Endodermal cell (in vitro differentiated cells): ENCODE data around the gene ESM1. TPM values are rescaled to one million over a fixed set of nuclear protein-coding genes. Genes with fewer than 3 reads are reported as not detected.

Source experiments
- DNase-seq: peaks from one replicate; pipeline ENCODE4 v3.0.0-alpha.2; 2017
- H3K27ac ChIP-seq: 2 replicates; pipeline ENCODE4 v1.5.1; 2013; ENCODE audit warnings: mild to moderate bottlenecking, low read depth, low read length, moderate library complexity
- H3K27me3 ChIP-seq: 2 replicates; pipeline ENCODE4 v1.6.1; 2013; ENCODE audit warnings: mild to moderate bottlenecking, low read length, moderate library complexity; ENCODE audit not compliant: insufficient read depth, control insufficient read depth, poor library complexity, severe bottlenecking
- H3K36me3 ChIP-seq: 2 replicates; pipeline ENCODE4 v1.7.0; 2013; ENCODE audit warnings: mild to moderate bottlenecking, low read length, moderate library complexity; ENCODE audit not compliant: control insufficient read depth, insufficient read depth
- H3K4me1 ChIP-seq: one replicate; pipeline ENCODE4 v1.7.0; 2013; ENCODE audit warnings: low read length; ENCODE audit not compliant: control insufficient read depth, insufficient read depth
- H3K4me3 ChIP-seq: 2 replicates; pipeline ENCODE4 v1.5.1; 2013; ENCODE audit warnings: mild to moderate bottlenecking, low read length, moderate library complexity
- H3K9ac ChIP-seq: 2 replicates; pipeline ENCODE4 v1.6.1; 2013; ENCODE audit warnings: mild to moderate bottlenecking, low read length, moderate library complexity; ENCODE audit not compliant: poor library complexity, severe bottlenecking; ENCODE audit errors: extremely low read depth
- H3K9me3 ChIP-seq: 2 replicates; pipeline ENCODE4 v1.6.1; 2013; ENCODE audit warnings: mild to moderate bottlenecking, low read length, moderate library complexity; ENCODE audit not compliant: control insufficient read depth
- H3K27ac Mint-ChIP-seq: 2 replicates; pipeline ENCODE4 v1.8.0; 2020; ENCODE audit warnings: mixed read lengths
- H3K27me3 Mint-ChIP-seq: 2 replicates; pipeline ENCODE4 v1.8.0; 2021; ENCODE audit warnings: mild to moderate bottlenecking, mixed read lengths; ENCODE audit not compliant: insufficient read depth
- H3K36me3 Mint-ChIP-seq: 2 replicates; pipeline ENCODE4 v1.8.0; 2020; ENCODE audit warnings: low read depth, mixed read lengths
- H3K4me1 Mint-ChIP-seq: 2 replicates; pipeline ENCODE4 v1.8.0; 2020; ENCODE audit warnings: mixed read lengths
- H3K4me3 Mint-ChIP-seq: 2 replicates; pipeline ENCODE4 v1.8.0; 2020; ENCODE audit warnings: mild to moderate bottlenecking, moderate library complexity, mixed read lengths
- H3K9me3 Mint-ChIP-seq: 2 replicates; pipeline ENCODE4 v1.8.0; 2020; ENCODE audit warnings: mild to moderate bottlenecking, mixed read lengths
- CTCF ChIP-seq: fragments of 200-600 bp; sonication (generic); conservative IDR thresholded peaks from 2 replicates; pipeline ENCODE4 v1.5.0; 2021; ENCODE audit warnings: antibody characterized with exemption, mild to moderate bottlenecking
- WGBS, 2 experiments: methylation state at CpG; one replicate each; pipeline versions ENCODE4 v1.1.5 to v1.1.7; 2013; ENCODE audit warnings: missing lambda C conversion rate in 2 of 2, mixed read lengths in 1 of 2; ENCODE audit not compliant: insufficient coverage in 1 of 2, insufficient read length in 1 of 2; 5-methylcytosine and 5-hydroxymethylcytosine counted together
- long read RNA-seq, 4 experiments: library from polyadenylated mRNA in 2 of 4; library from RNA in 1 of 4; library from capped mRNA in 1 of 4; stranded (forward) in 3 of 4; unstranded in 1 of 4; transcript quantifications; one replicate each; pipeline ENCODE4 v2.0.0, GENCODE V29; 2020 to 2021; ENCODE audit warnings: inconsistent platforms in 1 of 4
- polyA plus RNA-seq, 2 experiments: library from polyadenylated mRNA; stranded (reverse); fragments of 50-300 nt; gene quantifications; one replicate each; pipeline ENCODE4 v1.2.3, GENCODE V29; 2013
- total RNA-seq, 2 donors: library from RNA; stranded (reverse); fragmentation: NEBNext Ultra II Directional in 1 of 2; extraction: Animal tissue kit (Norgen Biotek cat#: 25700) in 1 of 2; gene quantifications; 2 replicates in 1 of 2; 3 replicates in 1 of 2; pipeline ENCODE4 v1.2.1, GENCODE V29; 2021

The ESM1 gene
- not detected for total RNA-seq
- not detected for polyA plus RNA-seq (2013, experiment 1 of 2)
- not detected for polyA plus RNA-seq (2013, experiment 2 of 2)
- long read RNA-seq, experiment 1, result 0 reads
- long read RNA-seq, experiment 2, result 0 reads
- long read RNA-seq, experiment 3, result 0 reads
- long read RNA-seq, experiment 4, result 0 reads

GRCh38 chr5:54985301-54986268 lies at the start of gene ESM1:
TSS of gene ESM1 (minus strand) at chr5:54985593. CDS start at chr5:54985517, 76 bp downstream.
- H3K4me3 ChIP-seq, result no peak within 1 kb of the TSS
- H3K9me3 Mint-ChIP-seq, result no peaks in the 10 kb centered on the region
- no peaks in the 10 kb centered on the region for H3K27me3 ChIP-seq
- no peak within 1 kb of the TSS for H3K27ac ChIP-seq
- H3K27ac Mint-ChIP-seq, result no peak within 1 kb of the TSS
- peak; percentile 43 for TF ChIP-seq CTCF
- WGBS, 2 experiments, result 86 to 91% methylated on average over 18 to 26 of the region's 26 CpGs
- no peak for DNase-seq
- peaks cover 31% of the 10 kb centered on the region for H3K27me3 Mint-ChIP-seq
- H3K4me3 Mint-ChIP-seq, result no peak within 1 kb of the TSS
- H3K9ac ChIP-seq, result no peak within 1 kb of the TSS
- H3K9me3 ChIP-seq, result no peaks in the 10 kb centered on the region
- no peaks in the 10 kb centered on the region for H3K36me3 ChIP-seq
- H3K4me1 ChIP-seq, result no peaks in the 10 kb centered on the region
- H3K36me3 Mint-ChIP-seq, result no peaks in the 10 kb centered on the region
- peaks cover 44% of the 10 kb centered on the region for H3K4me1 Mint-ChIP-seq

GRCh38 chr5:55033568-55033967 lies 48.2 kb upstream of the ESM1 start:
- Histone ChIP-seq H3K27me3 (peaks cover 34% of the 10 kb centered on the region), H3K36me3 (no peaks in the 10 kb centered on the region), H3K27ac (no peak overlapping the region), H3K4me3 (no peak overlapping the region), H3K4me1 (peaks cover 8% of the 10 kb centered on the region), H3K9ac (no peak overlapping the region), H3K9me3 (peaks cover 11% of the 10 kb centered on the region)
- Mint-ChIP-seq H3K9me3 (peaks cover 5% of the 10 kb centered on the region), H3K27me3 (peaks cover 18% of the 10 kb centered on the region), H3K27ac (no peak overlapping the region), H3K36me3 (no peaks in the 10 kb centered on the region), H3K4me3 (no peak overlapping the region), H3K4me1 (peaks cover 53% of the 10 kb centered on the region)
- no peak for TF ChIP-seq CTCF
- DNase-seq, result no peak
- WGBS, 2 experiments, result 88 to 91% methylated on average over 2 to 4 of the region's 4 CpGs

- Mint-ChIP-seq H3K27ac (no peak overlapping the region), H3K27me3 (peaks cover 39% of the 10 kb centered on the region), H3K4me3 (no peak overlapping the region), H3K9me3 (peaks cover 5% of the 10 kb centered on the region), H3K4me1 (peaks cover 45% of the 10 kb centered on the region), H3K36me3 (no peaks in the 10 kb centered on the region)
- Histone ChIP-seq H3K4me1 (peaks cover 3% of the 10 kb centered on the region), H3K9ac (no peak overlapping the region), H3K4me3 (no peak overlapping the region), H3K27ac (no peak overlapping the region), H3K36me3 (no peaks in the 10 kb centered on the region), H3K27me3 (peaks cover 54% of the 10 kb centered on the region), H3K9me3 (peaks cover 11% of the 10 kb centered on the region)
- no peak for TF ChIP-seq CTCF
- DNase-seq, result no peak
- 94 to 98% methylated on average over 4 to 5 of the region's 5 CpGs for WGBS, 2 experiments
These were observed 46.1 kb upstream of the ESM1 start for GRCh38 chr5:55031492-55031891.
